Keratinocyte (primary cell): Measurements from ENCODE around the gene DHX58.

ENCODE experiments used
- CTCF ChIP-seq, 3 experiments: IDR thresholded peaks in 1 of 3; conservative IDR thresholded peaks in 1 of 3; optimal IDR thresholded peaks in 1 of 3; 2 replicates in 2 of 3; 3 replicates in 1 of 3; pipeline versions ENCODE3 to v1.5.1; 2011; ENCODE audit warnings: low read length in 3 of 3, mild to moderate bottlenecking in 3 of 3, moderate library complexity in 2 of 3, control low read depth in 1 of 3, inconsistent platforms in 1 of 3; ENCODE audit not compliant: insufficient read depth in 2 of 3; ENCODE audit errors: extremely low read depth in 1 of 3
- EZH2 ChIP-seq: IDR thresholded peaks from one replicate; pipeline ENCODE4 v1.6.1; 2012; ENCODE audit warnings: inconsistent platforms, mild to moderate bottlenecking, low read length, moderate library complexity

- TF ChIP-seq CTCF (optimal IDR thresholded peaks at IDR 0.05 in 1 of 3, IDR thresholded peaks at IDR 0.05 in 1 of 3, conservative IDR thresholded peaks at IDR 0.05 in 1 of 3; ENCODE audit: extremely low read depth in 1 of 3, insufficient read depth in 2 of 3, low read length in 3 of 3) (no peak), EZH2 (no peak)
These were observed 14.3 kb upstream of the DHX58 start for GRCh38 chr17:42126836-42127235.
